NCI-H510A treated with DMSO at 0.1 percent for 48 hours (cell line): ENCODE results near the gene STK25.
"Not testable (repeated sequence)": the region's sequence is repeated elsewhere in the genome, so short reads cannot be mapped to it uniquely, and the experiment has no call there.

Experiments
- DNase-seq: peaks from one replicate; lab custom pipeline; 2025; lab: John Stamatoyannopoulos, UW

STK25 gene

DNA sequence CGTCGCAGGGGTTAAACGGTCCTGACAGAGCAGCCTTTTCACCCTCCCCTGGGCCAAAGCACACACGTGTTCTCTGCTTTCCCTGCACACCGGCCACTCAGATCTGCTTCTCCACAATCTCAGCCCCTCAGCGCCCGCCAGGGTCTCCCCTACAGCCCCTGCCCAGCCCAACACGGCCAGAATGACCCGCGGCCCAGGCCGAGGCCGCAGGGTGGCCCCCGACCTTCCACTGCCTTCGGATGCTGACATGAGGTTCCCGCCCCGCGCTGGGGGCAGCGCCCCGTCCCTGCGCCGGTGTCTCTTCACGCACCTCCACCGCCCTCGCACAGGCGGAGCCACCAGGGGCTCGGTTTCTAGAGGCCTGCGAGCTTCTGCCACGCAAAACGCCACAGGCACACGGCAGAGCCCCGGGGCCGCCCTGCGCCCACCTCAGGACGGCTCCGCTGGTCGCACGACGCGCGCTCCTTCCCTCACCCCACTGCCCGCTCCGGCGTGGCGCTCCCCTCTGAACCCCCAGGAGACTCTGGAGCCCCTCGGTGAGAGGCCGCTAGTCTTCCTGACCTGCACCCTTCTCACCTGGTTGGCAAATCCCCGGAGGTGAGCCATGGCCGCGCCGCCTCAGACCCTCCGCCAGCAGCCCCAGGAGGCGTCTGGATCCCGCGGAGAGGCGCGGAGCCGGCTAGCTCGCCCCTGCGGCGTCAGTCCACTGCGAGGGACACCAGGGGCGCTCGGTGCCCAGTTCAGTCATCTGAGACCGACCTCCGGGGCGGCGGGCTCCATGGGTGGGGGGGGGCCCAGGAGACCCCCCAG is 749 bp downstream of the STK25 start:
- DNase-seq = peak; percentile 26

DNA sequence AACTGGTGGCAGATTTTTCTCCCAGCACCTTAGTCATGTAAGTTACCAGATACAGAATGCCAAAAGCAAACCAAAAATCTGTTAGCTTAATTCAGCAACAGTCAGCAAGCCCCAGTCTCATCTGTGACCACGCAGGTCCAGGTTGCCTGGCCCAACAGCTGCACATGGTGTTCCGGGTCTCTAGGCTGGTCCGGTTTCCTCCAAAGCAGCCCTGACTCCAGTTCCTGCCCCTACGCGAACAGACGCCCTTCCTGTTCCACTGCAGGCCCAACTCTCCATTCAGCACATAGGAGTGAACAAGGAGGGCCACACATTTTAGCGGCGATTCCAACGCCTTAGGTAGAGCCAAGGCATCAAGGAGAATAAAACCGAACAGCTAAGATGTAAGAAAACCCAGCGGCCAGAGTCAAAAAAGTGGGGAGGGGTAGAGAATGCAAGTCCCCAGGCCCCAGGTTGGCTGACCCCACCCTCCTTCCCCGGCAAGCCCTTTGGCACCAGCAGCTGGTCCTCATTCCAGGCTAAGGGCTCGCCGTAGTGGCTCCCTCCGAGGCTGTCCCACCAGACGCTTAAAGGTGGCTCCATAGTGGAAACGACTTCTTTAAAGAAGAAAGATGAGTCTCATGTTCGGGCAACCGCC is 1.5 kb downstream of the STK25 start:
- DNase-seq = no peak

DNA sequence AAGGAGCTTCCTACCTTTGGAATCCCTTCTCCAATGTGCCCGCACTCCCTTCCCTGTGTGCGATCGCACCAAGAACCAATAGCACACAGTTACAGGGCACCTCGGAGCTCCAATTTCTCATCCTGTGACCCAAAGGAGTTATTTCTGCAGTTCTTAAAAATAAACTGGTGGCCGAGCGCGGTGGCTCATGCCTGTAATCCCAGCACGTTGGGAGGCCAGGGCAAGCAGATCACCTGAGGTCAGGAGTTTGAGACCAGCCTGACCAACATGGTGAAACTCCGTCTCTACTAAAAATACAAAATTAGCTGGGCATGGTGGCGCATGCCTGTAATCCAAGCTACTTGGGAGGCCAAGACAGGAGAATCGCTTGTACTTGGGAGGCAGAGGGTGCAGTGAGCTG is 2.1 kb downstream of the STK25 start:
- not testable (repeated sequence) for DNase-seq

- no peak for DNase-seq
Observed at GRCh38 chr2:241505781-241506201, 2.6 kb downstream of the STK25 start.

DNA sequence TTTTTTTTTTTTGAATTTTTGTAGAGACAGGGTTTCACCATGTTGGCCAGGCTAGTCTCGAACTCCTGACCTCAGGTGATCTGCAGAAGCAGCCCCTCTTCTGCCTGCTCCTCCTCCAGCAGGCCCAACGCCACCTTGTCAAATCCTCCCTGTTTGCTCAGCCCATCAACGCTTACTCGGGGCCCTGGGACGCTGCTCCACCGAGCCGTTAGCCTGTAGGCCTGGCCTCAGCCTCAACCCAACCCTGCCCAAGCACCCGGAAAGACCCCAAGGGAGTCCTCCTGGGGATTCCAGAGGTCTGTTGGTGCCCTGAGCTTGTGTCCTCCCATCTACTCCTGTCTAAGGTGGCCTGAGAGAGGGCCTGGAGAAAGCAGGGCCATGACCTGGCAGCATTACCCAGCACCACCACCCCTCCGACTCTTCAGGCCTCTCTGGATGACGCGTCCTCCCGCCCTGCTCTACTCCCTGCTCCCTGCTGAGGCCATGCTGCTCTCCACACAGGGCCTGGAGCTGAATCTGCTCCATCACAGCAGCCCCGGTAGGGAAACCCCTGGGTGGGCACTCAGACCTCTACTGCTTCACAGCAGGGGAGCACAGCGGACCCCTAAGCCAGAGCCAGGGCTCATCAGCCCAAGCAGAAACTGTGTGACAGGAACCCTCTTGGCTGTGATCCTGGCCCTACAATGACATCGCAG is 3.2 kb downstream of the STK25 start:
- no peak for DNase-seq

GRCh38 chr2:241503776-241504392 is 4.5 kb downstream of the STK25 start:
- no peak for DNase-seq

DNA sequence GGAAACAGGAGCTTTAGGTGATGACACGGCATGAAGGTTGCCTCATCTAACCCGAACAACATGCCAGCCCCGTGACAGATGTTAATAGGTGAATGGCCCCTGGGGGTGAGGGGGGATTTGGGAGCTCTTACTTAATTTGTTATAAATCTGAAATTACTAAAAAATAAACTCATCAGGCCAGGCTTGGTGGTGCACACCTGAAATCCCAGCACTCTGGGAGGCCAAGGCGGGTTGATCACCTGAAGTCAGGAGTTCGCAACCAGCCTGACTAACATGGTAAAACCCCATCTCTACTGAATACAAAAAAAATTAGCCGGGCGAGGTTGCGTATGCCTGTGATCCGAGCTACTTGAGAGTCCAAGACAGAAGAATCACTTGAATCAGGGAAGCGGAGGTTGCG is 6.1 kb downstream of the STK25 start:
- no peak for DNase-seq

GRCh38 chr2:241501551-241501950 is 6.8 kb downstream of the STK25 start:
- no peak for DNase-seq

GRCh38 chr2:241501099-241501541 is 7.3 kb downstream of the STK25 start:
- no peak for DNase-seq

- no peak for DNase-seq
Observed at GRCh38 chr2:241500431-241500975, 7.9 kb downstream of the STK25 start.

GRCh38 chr2:241500016-241500415 is 8.4 kb downstream of the STK25 start:
- no peak for DNase-seq

DNA sequence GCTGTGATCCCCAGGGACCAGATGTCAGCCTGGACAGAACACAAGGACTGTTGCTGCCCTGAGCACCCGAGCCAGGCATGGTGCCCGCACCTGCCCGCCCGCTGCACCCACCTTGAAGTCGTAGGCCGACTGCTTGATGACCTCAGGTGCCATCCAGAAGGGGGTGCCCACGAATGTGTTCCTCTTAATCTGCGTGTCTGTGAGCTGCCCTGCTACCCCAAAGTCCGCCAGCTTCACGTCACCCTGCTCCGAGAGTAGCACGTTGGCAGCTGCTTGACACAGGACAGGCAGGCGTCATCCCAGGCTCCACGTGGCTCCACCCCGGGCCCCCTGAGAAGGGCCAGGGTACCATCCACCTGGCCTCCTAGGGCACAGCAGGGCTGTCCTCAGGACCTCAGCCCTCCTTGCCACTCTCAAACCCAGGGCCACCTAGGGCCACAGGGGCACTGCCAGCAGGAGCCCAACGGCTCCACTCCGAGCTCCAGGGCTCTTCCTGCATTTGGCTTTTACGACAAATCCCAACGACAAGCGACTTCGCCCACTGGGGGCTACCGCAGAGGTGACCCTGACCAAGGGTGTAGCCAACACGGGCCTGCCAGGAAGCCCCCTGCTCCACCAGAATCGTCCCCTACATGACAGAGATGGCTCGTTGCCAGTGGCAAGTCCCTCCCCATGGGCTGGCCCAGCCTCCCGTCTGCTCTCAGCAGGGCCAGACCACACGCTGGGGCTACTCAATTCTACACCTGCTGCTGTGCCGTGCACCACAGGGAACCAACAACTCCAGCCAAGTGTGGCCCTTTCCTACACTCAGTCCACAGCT is 9.0 kb downstream of the STK25 start:
- DNase-seq = peak; percentile 82

GRCh38 chr2:241498115-241499070 is 10.0 kb downstream of the STK25 start:
- no peak for DNase-seq

DNA sequence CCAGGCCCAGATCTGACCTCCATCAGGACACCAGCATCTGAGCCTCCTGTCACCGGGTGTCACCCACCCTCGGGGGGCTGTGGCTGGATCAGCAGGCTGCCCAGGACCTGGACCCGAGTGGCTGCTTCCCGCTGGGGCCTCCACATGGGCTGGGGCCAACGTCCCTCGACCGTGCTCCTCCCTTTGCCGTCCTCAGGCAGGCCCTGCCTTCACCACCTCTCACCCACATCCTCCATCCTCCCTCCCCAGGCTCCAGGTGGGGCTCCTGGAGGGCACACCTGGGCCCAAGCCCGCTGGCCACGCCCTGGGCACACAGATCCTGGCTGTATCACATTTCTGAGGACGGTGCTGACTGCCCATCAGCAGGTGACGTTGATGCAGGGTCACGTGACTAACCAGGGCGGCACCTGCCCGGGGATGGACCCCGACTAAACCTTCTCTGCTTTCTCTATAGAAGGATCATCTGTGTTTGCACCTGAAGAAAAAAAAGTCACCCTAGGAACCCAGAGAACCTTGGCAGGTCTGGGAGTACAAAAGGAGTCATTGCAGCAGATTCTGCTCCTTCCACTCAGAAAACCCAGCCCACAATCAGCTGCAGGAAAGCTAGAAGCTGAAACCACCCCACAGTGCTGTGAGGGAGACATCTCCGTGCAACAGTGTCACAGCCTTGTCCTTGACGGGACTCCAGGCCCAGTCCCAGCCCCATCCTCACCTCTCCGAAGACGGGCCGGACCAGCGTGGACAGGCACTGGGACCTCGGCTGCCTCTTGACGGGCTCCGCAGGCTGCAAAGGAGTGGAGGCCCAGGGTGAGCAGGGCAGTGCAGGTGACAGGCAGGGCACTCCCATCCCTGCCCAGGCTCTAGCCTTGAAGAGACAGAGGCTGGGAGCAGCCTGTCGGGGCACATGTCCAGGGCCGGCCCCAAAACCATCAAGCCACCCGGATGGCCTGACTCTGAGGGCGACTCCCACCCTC is 11.2 kb downstream of the STK25 start:
- DNase-seq = peak; percentile 96

DNA sequence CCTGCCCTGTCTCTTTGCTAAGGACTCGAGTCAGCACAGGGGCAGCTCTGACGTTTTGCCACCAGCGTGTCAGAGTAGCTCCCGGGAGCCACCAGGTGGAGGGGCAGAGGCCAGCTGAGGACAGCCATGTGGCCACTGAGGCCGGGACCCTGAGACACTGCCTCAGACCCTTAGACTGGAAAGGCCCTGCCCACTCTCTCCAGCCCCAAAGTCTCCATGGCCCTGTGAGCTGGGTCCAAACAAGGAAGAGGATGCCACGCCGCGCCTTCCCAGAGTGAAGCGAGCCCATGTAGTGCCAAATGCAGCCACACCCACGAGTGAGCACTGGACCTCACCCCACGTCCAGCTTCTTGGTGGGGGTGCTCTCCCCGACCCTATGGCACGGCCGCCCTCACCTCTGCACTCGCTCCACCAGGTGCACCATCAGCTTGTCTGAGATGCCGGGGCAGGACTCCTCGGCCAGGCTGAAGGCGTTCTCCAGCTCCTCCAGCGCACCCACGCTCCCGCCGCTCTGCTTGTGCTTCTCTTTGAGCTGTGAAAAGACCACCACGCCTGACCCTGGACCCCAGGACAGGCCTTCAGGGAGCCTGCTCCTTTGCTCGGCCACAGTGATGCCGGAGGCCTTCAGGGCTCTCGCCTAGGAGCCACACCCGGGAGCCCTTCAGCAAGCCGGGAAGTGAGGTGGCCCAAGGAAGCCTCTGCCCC is 12.2 kb downstream of the STK25 start:
- no peak for DNase-seq

DNA sequence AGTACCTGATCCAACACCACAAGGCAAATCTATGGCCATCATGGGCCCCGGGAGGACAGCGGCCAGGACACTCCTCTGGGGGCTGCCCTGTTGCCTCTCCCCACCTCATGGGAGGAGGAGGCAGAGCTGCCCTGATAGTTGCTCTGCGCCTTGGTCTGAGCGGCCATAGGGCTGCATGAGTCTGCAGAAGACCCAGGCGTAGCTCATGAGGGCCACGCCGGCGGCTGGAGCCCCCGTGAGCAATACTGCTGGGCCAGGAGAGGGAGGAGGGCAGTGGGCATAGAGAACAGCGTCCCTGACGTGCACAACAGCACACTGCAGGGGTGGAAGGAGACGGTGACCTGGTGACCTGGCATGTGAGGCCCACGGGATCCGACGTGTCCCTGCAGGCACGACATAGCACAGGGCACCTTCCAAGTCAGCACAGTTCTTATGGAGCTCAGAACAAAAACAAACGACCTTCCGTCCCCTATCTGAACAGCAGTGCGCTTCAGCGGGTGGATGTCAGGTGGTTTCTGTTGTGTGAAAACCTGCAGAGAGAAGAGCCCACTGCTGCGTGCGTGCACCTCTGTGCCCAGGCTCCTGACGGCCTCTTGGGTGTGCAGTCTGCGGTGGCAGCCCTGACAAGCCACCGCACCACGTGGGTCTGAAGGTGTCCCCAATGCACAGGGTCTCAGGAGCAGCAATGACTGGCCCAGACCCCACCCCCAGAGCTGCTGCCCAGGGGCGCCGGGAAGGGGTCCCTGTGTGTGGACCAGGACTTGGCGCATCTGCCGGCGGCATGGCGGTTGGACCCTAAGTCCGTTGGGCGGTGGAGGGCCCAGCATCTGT is 13.0 kb downstream of the STK25 start:
- DNase-seq = no peak

- DNase-seq = no peak
Observed at GRCh38 chr2:241494311-241494908, 14.0 kb downstream of the STK25 start.
